Mesendoderm (in vitro differentiated cells): ENCODE results near the gene HSD17B12.

Source experiments
- DNase-seq: peaks from one replicate; pipeline ENCODE4 v3.0.0; 2013
- H2AK5ac ChIP-seq: 2 replicates; pipeline ENCODE4 v1.6.1; 2013; ENCODE audit warnings: low read length, inconsistent platforms
- H2BK120ac ChIP-seq: 2 replicates; pipeline ENCODE4 v1.6.1; 2013; ENCODE audit warnings: low read depth, mild to moderate bottlenecking, low read length, moderate library complexity, mixed read lengths
- H2BK15ac ChIP-seq: replicated peaks from 2 replicates; pipeline ENCODE4 v1.6.1; 2013; ENCODE audit warnings: low read depth, mild to moderate bottlenecking, moderate library complexity
- H2BK5ac ChIP-seq: 2 replicates; pipeline ENCODE4 v1.6.1; 2013; ENCODE audit warnings: low read length, inconsistent platforms
- H3K18ac ChIP-seq: 2 replicates; pipeline ENCODE4 v1.6.1; 2013; ENCODE audit warnings: mild to moderate bottlenecking, low read length, mixed read lengths
- H3K23ac ChIP-seq: one replicate; pipeline ENCODE4 v1.6.1; 2013; ENCODE audit warnings: low read length
- H3K27ac ChIP-seq: 2 replicates; pipeline ENCODE4 v1.5.1; 2013; ENCODE audit warnings: low read depth, mild to moderate bottlenecking, inconsistent platforms, low read length, moderate library complexity
- H3K27me3 ChIP-seq: 2 replicates; pipeline ENCODE4 v1.6.1; 2013; ENCODE audit warnings: low read length, control low read depth, mild to moderate bottlenecking, inconsistent platforms; ENCODE audit not compliant: insufficient read depth, poor library complexity
- H3K36me3 ChIP-seq: 2 replicates; pipeline ENCODE4 v1.6.1; 2013; ENCODE audit warnings: low read length, inconsistent platforms; ENCODE audit not compliant: control insufficient read depth, insufficient read depth
- H3K4ac ChIP-seq: one replicate; pipeline ENCODE4 v1.6.1; 2013; ENCODE audit warnings: low read depth, mild to moderate bottlenecking, low read length, moderate library complexity
- H3K4me1 ChIP-seq: 2 replicates; pipeline ENCODE4 v1.6.1; 2013; ENCODE audit warnings: low read depth, low read length, inconsistent platforms; ENCODE audit not compliant: control insufficient read depth
- H3K4me2 ChIP-seq: 2 replicates; pipeline ENCODE4 v1.6.1; 2013; ENCODE audit warnings: low read length
- H3K4me3 ChIP-seq: 2 replicates; pipeline ENCODE4 v1.5.1; 2013; ENCODE audit warnings: mild to moderate bottlenecking, low read length
- H3K56ac ChIP-seq: one replicate; pipeline ENCODE4 v1.6.1; 2013; ENCODE audit warnings: low read length
- H3K79me1 ChIP-seq: 2 replicates; pipeline ENCODE4 v1.6.1; 2013; ENCODE audit warnings: low read length, inconsistent platforms
- H3K79me2 ChIP-seq: 2 replicates; pipeline ENCODE4 v1.6.1; 2013; ENCODE audit warnings: mild to moderate bottlenecking, low read length; ENCODE audit not compliant: control insufficient read depth, insufficient read depth
- H3K9ac ChIP-seq: 2 replicates; pipeline ENCODE4 v1.6.1; 2013; ENCODE audit warnings: low read length, inconsistent platforms
- H4K5ac ChIP-seq: one replicate; pipeline ENCODE4 v1.6.1; 2013; ENCODE audit warnings: low read length
- H4K8ac ChIP-seq: one replicate; pipeline ENCODE4 v1.6.1; 2013; ENCODE audit warnings: low read depth, mild to moderate bottlenecking, control low read depth, low read length, moderate library complexity
- WGBS: extraction: QIAGEN DNeasy Blood & Tissue Kit; methylation state at CpG from one replicate; pipeline ENCODE4 v1.1.7; 2013; ENCODE audit warnings: low lambda C conversion rate, missing lambda C conversion rate; ENCODE audit not compliant: insufficient coverage; ENCODE audit errors: extremely low coverage; 5-methylcytosine and 5-hydroxymethylcytosine counted together

Gene HSD17B12

DNA sequence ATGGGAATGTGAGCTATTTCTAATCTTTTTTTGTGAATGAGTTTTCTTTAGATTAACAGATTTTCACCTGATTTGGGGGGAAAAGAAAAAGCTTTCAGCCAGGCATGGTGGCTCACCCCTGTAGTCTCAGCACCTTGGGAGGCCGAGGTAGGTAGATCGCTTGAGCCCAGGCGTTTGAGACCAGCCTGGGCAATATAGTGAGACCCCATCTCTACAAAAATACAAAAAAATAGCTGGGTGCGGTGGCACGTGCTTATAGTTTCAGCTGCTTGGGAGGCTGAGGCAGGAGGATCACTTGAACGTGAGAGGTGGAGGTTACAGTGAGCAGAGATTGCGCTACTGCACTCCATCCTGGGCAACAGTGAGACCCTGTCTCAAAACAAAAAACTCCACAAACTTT is 92.2 kb downstream of the HSD17B12 start:
- H3K4me3 ChIP-seq = no peak overlapping the region
- H3K27me3 ChIP-seq = no peaks in the 10 kb centered on the region
- H3K4me1 ChIP-seq = no peaks in the 10 kb centered on the region
- no peak overlapping the region for H2BK15ac ChIP-seq
- DNase-seq = no peak
- H3K18ac ChIP-seq = no peak overlapping the region
- no peak overlapping the region for H3K27ac ChIP-seq
- no peak overlapping the region for H2AK5ac ChIP-seq
- no peaks in the 10 kb centered on the region for H3K79me2 ChIP-seq
- H3K9ac ChIP-seq = no peak overlapping the region
- H3K36me3 ChIP-seq = no peaks in the 10 kb centered on the region
- H3K79me1 ChIP-seq = peaks cover 5% of the 10 kb centered on the region
- H3K23ac ChIP-seq = no peak overlapping the region
- H3K4me2 ChIP-seq = no peak overlapping the region
- no peak overlapping the region for H3K56ac ChIP-seq
- H2BK120ac ChIP-seq = no peak overlapping the region
- WGBS = no CpG with 5 or more reads among the region's 7 CpGs
- H3K4ac ChIP-seq = no peak overlapping the region
- H4K8ac ChIP-seq = no peak overlapping the region
- H4K5ac ChIP-seq = no peak overlapping the region
- H2BK5ac ChIP-seq = no peak overlapping the region

DNA sequence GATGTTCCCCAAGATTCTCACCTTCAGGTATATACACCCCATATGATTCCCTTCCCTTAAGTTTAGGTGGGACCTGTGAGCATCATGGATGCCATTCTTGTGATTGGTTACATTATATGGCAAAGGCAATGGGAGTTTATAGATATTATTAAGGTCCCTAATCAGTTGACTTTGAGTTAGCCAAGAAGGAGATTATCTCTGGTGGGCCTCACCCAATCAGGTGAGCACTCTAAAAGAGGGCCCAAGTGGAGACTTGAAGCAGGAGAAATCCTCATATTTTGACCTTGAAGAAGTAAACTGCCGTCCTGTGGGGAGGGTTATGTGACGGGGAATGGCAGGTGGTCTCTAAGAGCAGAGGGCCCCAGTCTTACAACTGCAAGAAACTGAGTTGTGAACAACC is 94.2 kb downstream of the HSD17B12 start:
- Histone ChIP-seq H2BK5ac (no peak overlapping the region), H3K9ac (no peak overlapping the region), H2BK120ac (no peak overlapping the region), H3K4me2 (no peak overlapping the region), H3K27ac (no peak overlapping the region), H3K27me3 (no peaks in the 10 kb centered on the region), H2AK5ac (no peak overlapping the region), H4K5ac (no peak overlapping the region), H3K4me1 (no peaks in the 10 kb centered on the region), H3K4me3 (no peak overlapping the region), H3K56ac (no peak overlapping the region), H3K79me2 (no peaks in the 10 kb centered on the region), H3K23ac (no peak overlapping the region), H3K18ac (no peak overlapping the region), H4K8ac (no peak overlapping the region), H2BK15ac (no peak overlapping the region), H3K36me3 (no peaks in the 10 kb centered on the region), H3K4ac (no peak overlapping the region), H3K79me1 (peaks cover 5% of the 10 kb centered on the region)
- no peak for DNase-seq
- WGBS = no CpG with 5 or more reads among the region's 2 CpGs

DNA sequence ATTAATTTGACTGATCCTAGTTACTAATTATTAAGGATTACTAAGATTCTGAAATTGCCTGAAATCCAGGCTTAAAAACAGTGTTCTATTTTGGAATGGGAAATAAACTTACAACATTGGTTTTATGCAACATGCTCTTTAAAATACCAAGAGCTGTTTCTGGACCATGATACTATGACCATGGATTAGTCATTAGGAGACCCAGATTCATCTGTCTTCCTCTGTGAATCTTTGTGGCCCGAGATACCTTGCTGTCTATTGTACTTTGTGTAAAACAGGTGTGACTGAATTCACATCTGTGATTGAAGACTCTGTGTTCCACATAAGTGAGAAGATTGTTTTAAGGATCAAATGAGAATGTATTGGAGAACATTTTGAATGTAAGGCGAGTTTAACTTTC is 98.8 kb downstream of the HSD17B12 start:
- Histone ChIP-seq H3K4me1 (no peaks in the 10 kb centered on the region), H3K18ac (no peak overlapping the region), H3K36me3 (no peaks in the 10 kb centered on the region), H3K4me2 (no peak overlapping the region), H3K9ac (no peak overlapping the region), H3K4me3 (no peak overlapping the region), H3K79me2 (no peaks in the 10 kb centered on the region), H2BK15ac (no peak overlapping the region), H4K8ac (no peak overlapping the region), H3K79me1 (peaks cover 2% of the 10 kb centered on the region), H2BK5ac (no peak overlapping the region), H2BK120ac (no peak overlapping the region), H4K5ac (no peak overlapping the region), H3K27ac (no peak overlapping the region), H2AK5ac (no peak overlapping the region), H3K56ac (no peak overlapping the region), H3K4ac (no peak overlapping the region), H3K27me3 (no peaks in the 10 kb centered on the region), H3K23ac (no peak overlapping the region)
- WGBS = no CpG with 5 or more reads among the region's 2 CpGs
- DNase-seq = no peak

DNA sequence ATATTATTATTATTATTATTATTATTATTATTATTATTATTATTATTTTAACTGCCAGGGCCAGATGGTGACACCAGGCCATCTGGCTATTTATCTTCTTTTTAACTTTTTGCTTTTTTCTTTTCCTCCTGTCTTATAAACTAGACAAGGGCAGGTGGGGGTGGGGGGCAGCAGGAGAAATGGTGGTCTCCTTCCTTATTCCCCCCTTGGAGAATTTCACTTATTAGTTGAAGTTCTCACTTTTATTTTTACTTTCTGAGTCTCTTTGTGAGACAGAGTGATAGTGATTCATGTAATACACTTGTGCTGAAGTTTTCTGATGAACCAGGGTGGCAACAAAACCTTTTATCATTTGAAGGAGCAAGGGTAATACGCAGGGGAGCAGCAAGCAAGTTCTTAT is 103.8 kb downstream of the HSD17B12 start:
- H3K79me1 ChIP-seq = peaks cover 2% of the 10 kb centered on the region
- no peak overlapping the region for H2BK120ac ChIP-seq
- H2AK5ac ChIP-seq = no peak overlapping the region
- H3K4ac ChIP-seq = no peak overlapping the region
- no peak overlapping the region for H3K56ac ChIP-seq
- H3K18ac ChIP-seq = no peak overlapping the region
- no CpG with 5 or more reads among the region's 1 CpG for WGBS
- H4K5ac ChIP-seq = no peak overlapping the region
- H3K4me3 ChIP-seq = no peak overlapping the region
- H2BK5ac ChIP-seq = no peak overlapping the region
- H3K27me3 ChIP-seq = no peaks in the 10 kb centered on the region
- no peak overlapping the region for H4K8ac ChIP-seq
- no peak overlapping the region for H2BK15ac ChIP-seq
- H3K23ac ChIP-seq = no peak overlapping the region
- no peak overlapping the region for H3K4me2 ChIP-seq
- H3K79me2 ChIP-seq = peaks cover 1% of the 10 kb centered on the region
- H3K4me1 ChIP-seq = no peaks in the 10 kb centered on the region
- no peak overlapping the region for H3K27ac ChIP-seq
- DNase-seq = no peak
- H3K9ac ChIP-seq = no peak overlapping the region
- no peaks in the 10 kb centered on the region for H3K36me3 ChIP-seq

DNA sequence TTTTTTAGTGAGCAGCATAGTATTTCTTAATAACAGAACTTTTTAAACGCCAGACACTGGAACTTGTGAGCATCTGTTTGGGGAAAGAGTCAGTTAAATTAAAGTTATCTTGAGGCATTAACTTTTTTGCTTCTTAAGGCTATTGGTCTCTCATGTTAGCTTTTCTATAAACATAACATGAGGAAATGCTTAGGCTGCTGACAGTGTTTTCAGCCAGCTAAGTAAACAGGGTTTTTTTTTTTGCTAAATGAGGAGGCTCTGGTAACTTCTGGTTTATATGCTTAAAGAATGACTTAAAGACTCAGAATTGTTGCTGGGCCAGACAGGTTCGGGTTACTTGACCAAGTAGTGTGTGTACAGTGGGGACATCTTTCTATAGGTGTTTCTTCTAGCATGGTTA is 104.3 kb downstream of the HSD17B12 start:
- Histone ChIP-seq H2BK5ac (no peak overlapping the region), H3K36me3 (no peaks in the 10 kb centered on the region), H3K4me2 (no peak overlapping the region), H4K5ac (no peak overlapping the region), H3K79me2 (peaks cover 1% of the 10 kb centered on the region), H2AK5ac (no peak overlapping the region), H3K23ac (no peak overlapping the region), H3K18ac (no peak overlapping the region), H4K8ac (no peak overlapping the region), H3K56ac (no peak overlapping the region), H3K9ac (no peak overlapping the region), H3K4ac (no peak overlapping the region), H2BK120ac (no peak overlapping the region), H3K27ac (no peak overlapping the region), H3K4me3 (no peak overlapping the region), H2BK15ac (no peak overlapping the region), H3K27me3 (no peaks in the 10 kb centered on the region), H3K4me1 (no peaks in the 10 kb centered on the region), H3K79me1 (peaks cover 4% of the 10 kb centered on the region)
- no CpG with 5 or more reads among the region's 2 CpGs for WGBS
- DNase-seq = no peak

DNA sequence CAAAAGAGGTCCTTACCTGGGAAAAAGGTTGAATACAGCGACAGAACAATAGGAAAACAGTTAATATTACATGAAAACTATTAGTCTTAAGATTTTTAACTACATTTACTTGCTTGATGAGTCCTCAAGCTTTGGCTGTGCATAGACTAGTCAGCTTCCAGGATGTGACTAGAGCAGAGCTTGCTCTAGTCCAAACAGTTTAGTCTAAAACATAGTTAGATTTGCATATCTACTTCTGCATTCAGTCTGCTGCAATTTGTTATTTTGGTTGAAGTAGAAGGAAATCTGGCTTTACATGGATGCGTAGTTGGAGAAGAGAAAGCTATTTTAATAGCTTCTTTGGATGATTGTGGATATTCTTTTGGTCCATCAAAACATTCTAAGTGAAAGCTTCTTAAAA is 104.8 kb downstream of the HSD17B12 start:
- no peak overlapping the region for H2BK5ac ChIP-seq
- peaks cover 4% of the 10 kb centered on the region for H3K79me1 ChIP-seq
- H3K18ac ChIP-seq = no peak overlapping the region
- H2AK5ac ChIP-seq = no peak overlapping the region
- no peak overlapping the region for H3K4ac ChIP-seq
- no peak overlapping the region for H4K5ac ChIP-seq
- no peak overlapping the region for H3K23ac ChIP-seq
- H3K4me3 ChIP-seq = no peak overlapping the region
- DNase-seq = no peak
- no peak overlapping the region for H3K9ac ChIP-seq
- H3K4me2 ChIP-seq = no peak overlapping the region
- no peak overlapping the region for H2BK120ac ChIP-seq
- H3K27ac ChIP-seq = no peak overlapping the region
- H3K4me1 ChIP-seq = no peaks in the 10 kb centered on the region
- no peak overlapping the region for H3K56ac ChIP-seq
- no peak overlapping the region for H4K8ac ChIP-seq
- H3K27me3 ChIP-seq = no peaks in the 10 kb centered on the region
- no CpG with 5 or more reads among the region's 2 CpGs for WGBS
- H3K79me2 ChIP-seq = peaks cover 1% of the 10 kb centered on the region
- H2BK15ac ChIP-seq = no peak overlapping the region
- H3K36me3 ChIP-seq = no peaks in the 10 kb centered on the region
